GM18907 (cell line): ENCODE data around the gene TMPRSS3.
A peak's percentile ranks its signal among the peaks of the same experiment; 100 is the strongest.

Experiments
- ATAC-seq: cut with Tn5 transposase; IDR thresholded peaks from one replicate; pipeline ENCODE4 v1.9.1; 2021; ENCODE audit warnings: mild to moderate bottlenecking, moderate library complexity; ENCODE audit not compliant: unreplicated experiment

The TMPRSS3 gene

GRCh38 chr21:42395905-42396651 lies at the start of gene TMPRSS3:
TMPRSS3 (minus strand) TSS chr21:42396052; CDS start chr21:42395417, 635 bp downstream.
- no peak for ATAC-seq

DNA sequence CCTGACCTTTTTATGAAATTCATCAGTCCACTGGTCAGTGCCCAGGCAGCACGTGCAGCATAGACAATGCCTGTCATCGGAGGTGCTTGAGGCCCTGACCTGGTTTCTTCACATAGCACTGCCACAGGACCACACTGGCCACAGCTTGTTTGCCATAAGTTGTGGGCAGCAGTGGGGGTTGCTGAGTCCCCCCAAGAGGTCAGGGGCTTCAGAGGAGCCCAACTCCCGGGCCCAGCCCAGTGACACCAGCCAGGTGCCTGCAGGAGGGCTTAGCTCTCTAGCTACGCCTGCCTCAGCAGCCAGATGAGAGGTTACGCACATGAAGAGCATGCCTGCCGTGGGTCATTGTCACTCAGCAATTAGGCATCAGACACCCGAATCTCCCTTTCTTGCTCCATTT lies 49.5 kb upstream of the TMPRSS3 start:
- no peak for ATAC-seq

GRCh38 chr21:42444745-42445059 lies 48.9 kb upstream of the TMPRSS3 start:
- no peak for ATAC-seq

DNA sequence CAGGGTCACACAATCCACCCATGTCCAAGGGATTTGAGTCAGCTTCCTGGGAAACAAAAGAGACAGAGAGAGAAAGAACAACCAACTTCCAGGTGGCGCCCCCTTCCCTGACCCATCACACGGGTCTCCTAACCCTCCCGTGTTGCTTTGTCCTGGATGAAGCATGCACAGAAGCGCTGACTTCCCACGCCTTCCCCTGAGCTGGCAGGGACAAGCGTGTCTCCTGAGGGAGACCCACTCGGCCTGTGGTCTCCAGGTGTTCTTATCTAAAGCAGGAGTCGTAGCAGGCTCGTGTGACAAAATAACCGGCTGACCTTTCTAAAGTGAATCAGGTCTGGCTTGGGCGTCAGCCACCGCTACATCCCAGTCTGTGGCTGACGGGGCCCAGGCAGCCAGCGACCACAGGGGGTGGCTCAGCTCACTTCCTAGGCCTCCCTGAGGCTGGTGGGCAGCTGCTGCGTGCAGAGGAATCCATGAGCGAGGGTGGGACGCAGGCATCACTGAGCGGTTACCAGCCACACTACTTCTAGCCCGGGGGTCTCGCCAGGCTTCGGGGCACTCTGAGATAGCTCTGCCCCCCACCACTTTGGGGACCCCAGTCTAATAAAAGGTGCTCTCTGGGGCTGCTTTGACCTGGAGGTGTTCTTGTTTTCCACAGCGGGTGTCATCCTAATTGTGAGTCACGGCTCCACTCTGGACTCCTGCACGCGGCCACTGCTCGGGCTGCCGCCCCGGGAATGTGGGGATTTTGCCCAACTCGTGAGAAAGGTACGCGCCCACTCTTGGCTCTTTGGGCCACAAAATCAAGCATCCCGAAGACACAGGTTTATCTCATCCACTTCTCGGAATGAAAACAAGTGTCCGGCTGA lies 48.3 kb upstream of the TMPRSS3 start:
- no peak for ATAC-seq

GRCh38 chr21:42443181-42443785 lies 47.4 kb upstream of the TMPRSS3 start:
- ATAC-seq = no peak

- no peak for ATAC-seq
Observed at GRCh38 chr21:42441963-42442362, 46.1 kb upstream of the TMPRSS3 start.

DNA sequence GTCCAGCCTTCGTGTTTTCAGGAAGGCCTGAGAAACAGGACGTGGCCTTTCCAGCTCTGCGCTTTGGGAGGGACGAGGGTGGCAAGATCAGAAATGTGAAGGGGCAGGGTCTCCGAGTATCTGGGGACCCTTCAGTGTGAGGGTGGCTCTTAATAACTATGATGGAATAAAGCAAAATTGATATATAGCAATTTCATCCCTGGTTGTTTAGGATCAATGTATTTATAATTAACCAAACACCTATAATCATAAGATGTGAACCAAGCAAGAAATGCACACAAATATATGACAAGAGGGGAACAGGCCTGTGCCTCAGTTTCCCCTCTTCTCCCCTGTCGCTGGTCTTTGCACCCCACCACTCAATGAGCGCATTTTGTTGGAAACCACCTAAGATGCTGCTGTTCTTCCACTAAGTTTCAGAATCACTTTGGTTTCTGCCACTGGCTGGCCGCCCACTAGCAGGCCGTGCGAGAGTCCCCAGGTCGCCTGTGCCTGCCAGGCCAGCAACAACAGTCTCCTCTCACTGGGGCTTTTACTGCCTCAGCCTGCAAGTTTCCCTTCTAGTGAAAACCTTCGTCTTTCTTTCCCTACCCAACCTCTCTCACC lies 44.4 kb upstream of the TMPRSS3 start:
- ATAC-seq = peak; percentile 69

- ATAC-seq = no peak
Observed at GRCh38 chr21:42439284-42440186, 43.7 kb upstream of the TMPRSS3 start.

DNA sequence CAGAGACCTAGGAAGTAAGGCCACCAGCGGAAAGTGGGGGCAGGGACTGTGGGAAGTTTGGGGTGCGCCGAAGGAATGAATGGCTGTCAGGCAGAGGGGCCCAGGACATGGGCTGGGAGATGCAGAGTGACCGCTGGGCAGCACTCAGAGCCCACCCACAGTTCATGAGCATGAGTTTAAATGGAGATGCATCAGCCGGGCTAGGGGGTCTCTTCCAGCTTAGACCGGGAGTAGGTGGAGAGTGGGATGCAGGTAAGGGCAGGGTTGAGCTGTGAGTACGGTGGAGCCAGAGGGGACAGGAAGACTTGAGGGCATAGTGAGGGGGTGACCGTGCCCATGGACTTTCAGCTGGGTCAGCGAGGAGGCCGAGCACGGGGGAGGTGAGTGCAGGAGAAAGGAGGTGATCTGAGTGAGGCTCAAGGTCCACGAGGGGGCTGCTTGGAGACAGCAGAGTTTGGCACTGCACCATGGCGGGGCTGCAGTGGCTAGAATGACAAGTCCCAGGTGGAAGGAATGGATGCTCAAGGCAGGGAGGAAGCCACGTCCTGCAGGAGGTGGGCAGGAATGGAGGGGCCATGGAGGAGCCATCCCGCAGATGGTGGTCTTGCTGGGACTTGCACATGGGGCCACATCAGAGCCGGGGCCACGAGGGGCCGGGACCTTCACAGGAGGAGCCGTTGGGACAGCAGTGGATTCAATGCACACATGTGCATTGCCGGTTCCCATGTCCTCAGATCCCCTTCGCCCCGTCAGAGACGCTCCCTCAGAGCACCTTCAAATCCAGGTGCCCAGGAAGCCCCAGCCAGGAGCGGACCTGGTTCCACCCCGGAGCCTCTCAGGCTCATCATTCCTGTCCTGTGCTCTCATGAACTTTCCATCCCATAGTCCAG lies 42.7 kb upstream of the TMPRSS3 start:
- ATAC-seq = no peak

DNA sequence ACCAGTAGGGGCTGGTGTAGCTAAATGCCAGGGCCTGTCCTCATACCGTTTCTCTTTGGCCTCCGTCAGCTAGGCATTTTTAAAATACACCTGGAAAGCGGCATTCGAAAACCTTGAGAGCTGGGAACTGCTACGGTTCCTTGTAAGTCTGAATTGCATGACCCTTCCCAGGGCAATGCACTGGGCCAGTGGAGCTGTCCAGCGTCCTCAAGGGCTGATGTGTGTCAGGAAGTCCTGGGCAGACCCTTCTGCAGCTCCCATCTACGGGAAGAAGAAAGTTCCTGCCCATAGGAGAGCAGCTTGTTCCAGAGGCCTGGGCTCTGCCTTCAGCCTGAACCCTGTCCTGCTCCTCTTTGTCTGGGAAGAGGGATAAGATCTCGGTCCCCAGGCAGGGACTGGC lies 41.9 kb upstream of the TMPRSS3 start:
- ATAC-seq = no peak

GRCh38 chr21:42436914-42437313 lies 41.1 kb upstream of the TMPRSS3 start:
- no peak for ATAC-seq

- no peak for ATAC-seq
Observed at GRCh38 chr21:42435833-42436232, 40.0 kb upstream of the TMPRSS3 start.

- no peak for ATAC-seq
Observed at GRCh38 chr21:42435401-42435800, 39.5 kb upstream of the TMPRSS3 start.

DNA sequence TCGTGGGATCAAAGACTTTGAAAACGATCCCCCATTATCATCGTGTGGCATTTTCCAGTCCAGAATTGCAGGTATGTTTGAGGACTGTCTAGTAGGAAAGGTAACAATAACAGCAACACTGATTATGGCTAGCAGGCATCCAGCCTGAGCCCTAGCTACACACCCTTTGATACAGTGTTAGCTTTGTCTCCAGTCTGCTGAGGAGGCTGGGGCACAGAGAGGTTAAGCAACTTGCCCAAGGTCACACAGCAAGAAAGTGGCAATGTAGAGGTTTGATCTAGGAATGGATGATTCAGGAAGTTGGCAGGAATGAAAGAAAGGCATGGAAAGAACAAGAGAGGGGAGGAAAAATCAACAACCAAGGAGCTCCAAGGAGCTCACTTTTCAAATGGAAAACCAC lies 39.0 kb upstream of the TMPRSS3 start:
- ATAC-seq = no peak

- ATAC-seq = no peak
Observed at GRCh38 chr21:42433946-42434551, 38.2 kb upstream of the TMPRSS3 start.

- no peak for ATAC-seq
Observed at GRCh38 chr21:42432695-42433094, 36.8 kb upstream of the TMPRSS3 start.

DNA sequence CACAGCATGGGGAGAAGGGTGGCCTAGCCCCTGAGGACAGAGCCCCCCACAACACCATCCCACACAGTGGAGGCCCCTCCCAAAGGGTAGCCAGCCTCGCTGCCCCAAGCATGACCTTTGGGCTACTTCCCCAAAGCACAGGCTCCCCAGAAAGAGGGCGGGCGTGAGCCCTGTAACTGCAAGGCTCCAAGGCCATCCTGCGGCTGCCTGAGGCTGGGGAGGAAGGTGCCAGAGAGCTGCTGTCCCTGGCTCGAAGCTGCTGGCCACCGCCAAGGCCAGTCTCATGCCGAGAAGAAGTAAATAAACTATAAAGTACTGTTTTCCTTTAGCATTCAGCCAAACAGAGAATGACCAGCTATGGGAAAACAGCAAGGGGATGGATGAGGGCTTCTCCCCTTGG lies 35.3 kb upstream of the TMPRSS3 start:
- no peak for ATAC-seq

DNA sequence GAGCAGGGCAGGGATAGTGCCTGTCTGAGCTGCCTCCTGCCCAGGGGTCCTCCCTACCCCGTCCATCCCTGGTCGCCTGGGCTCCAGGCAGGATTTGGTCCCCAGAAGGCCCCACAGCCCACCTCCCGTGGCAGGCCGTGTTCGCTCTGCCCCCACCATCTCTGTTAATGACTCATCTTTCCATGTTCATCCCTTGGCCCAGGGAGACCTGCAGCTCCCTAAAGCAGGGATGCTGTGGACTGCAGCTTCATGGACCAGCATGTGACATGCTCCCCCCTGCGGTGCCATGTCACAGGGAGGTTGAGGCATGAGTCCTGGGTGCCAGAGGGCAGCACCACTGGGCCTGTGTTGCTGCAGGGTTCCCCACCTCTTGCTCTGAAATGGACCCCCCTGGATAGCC lies 34.7 kb upstream of the TMPRSS3 start:
- no peak for ATAC-seq

DNA sequence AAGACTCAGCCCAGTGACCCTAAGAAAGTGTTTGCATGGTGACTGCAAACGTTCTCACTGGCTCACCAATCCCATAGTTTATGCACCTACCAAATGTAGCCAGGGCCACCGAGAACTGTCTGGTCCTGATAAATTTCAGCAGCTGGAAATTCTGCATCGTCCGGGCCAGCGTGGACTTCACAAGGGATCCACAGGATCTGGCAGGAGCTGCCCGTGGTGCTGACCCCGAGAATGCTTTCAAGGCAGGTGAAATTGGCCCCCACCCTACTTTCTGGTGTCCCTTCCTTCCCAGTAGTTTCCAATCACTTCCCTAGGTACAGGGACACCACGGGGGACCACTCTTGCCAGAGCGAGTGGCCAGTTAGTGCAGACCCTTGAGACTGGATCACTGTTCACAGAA lies 34.0 kb upstream of the TMPRSS3 start:
- ATAC-seq = no peak
